ENCODE measurements around the gene AKT3.

AKT3 gene

GRCh38 chr1:243495442-243496186 lies 354.4 kb downstream of the AKT3 start:
- TF ChIP-seq YY1 (IDR thresholded peaks at IDR 0.05; ENCODE audit: low read depth) (no peak), NFIC (IDR thresholded peaks at IDR 0.05) (no peak), REST (IDR thresholded peaks at IDR 0.05; ENCODE audit: low read depth) (no peak), EGR1 (IDR thresholded peaks at IDR 0.05) (no peak), USF1 (IDR thresholded peaks at IDR 0.05) (no peak), MAX (IDR thresholded peaks at IDR 0.05) (no peak), ZBTB7A (IDR thresholded peaks at IDR 0.05; ENCODE audit: low read depth) (no peak), RAD21 (IDR thresholded peaks at IDR 0.05; ENCODE audit: low read depth) (no peak), EP300 (IDR thresholded peaks at IDR 0.05; ENCODE audit: borderline replicate concordance) (no peak), CEBPB (IDR thresholded peaks at IDR 0.05) (no peak), CREB1 (IDR thresholded peaks at IDR 0.05; ENCODE audit: low read depth) (no peak), TEAD4 (IDR thresholded peaks at IDR 0.05) (no peak), TAF1 (IDR thresholded peaks at IDR 0.05; ENCODE audit: low read depth) (no peak), TCF12 (IDR thresholded peaks at IDR 0.05; ENCODE audit: low read depth) (no peak), FOXM1 (IDR thresholded peaks at IDR 0.05; ENCODE audit: borderline replicate concordance, low read depth) (no peak)

GRCh38 chr1:243494741-243495431 lies 355.2 kb downstream of the AKT3 start:
- TF ChIP-seq TCF12 (IDR thresholded peaks at IDR 0.05; ENCODE audit: low read depth) (no peak), ZBTB7A (IDR thresholded peaks at IDR 0.05; ENCODE audit: low read depth) (no peak), USF1 (IDR thresholded peaks at IDR 0.05) (no peak), FOXM1 (IDR thresholded peaks at IDR 0.05; ENCODE audit: borderline replicate concordance, low read depth) (no peak), EP300 (IDR thresholded peaks at IDR 0.05; ENCODE audit: borderline replicate concordance) (no peak), RAD21 (IDR thresholded peaks at IDR 0.05; ENCODE audit: low read depth) (no peak), EGR1 (IDR thresholded peaks at IDR 0.05) (no peak), REST (IDR thresholded peaks at IDR 0.05; ENCODE audit: low read depth) (no peak), MAX (IDR thresholded peaks at IDR 0.05) (no peak), NFIC (IDR thresholded peaks at IDR 0.05) (no peak), TAF1 (IDR thresholded peaks at IDR 0.05; ENCODE audit: low read depth) (no peak), CREB1 (IDR thresholded peaks at IDR 0.05; ENCODE audit: low read depth) (no peak), TEAD4 (IDR thresholded peaks at IDR 0.05) (no peak), YY1 (IDR thresholded peaks at IDR 0.05; ENCODE audit: low read depth) (no peak), CEBPB (IDR thresholded peaks at IDR 0.05) (no peak)

GRCh38 chr1:243493156-243494129 lies 356.6 kb downstream of the AKT3 start:
- TF ChIP-seq YY1 (IDR thresholded peaks at IDR 0.05; ENCODE audit: low read depth) (no peak), FOXM1 (IDR thresholded peaks at IDR 0.05; ENCODE audit: borderline replicate concordance, low read depth) (no peak), ZBTB7A (IDR thresholded peaks at IDR 0.05; ENCODE audit: low read depth) (no peak), CEBPB (IDR thresholded peaks at IDR 0.05) (no peak), RAD21 (IDR thresholded peaks at IDR 0.05; ENCODE audit: low read depth) (no peak), NFIC (IDR thresholded peaks at IDR 0.05) (no peak), MAX (IDR thresholded peaks at IDR 0.05) (no peak), CREB1 (IDR thresholded peaks at IDR 0.05; ENCODE audit: low read depth) (no peak)
